Measurements from ENCODE around the gene SPIN2A. TPM values are rescaled to one million over a fixed set of nuclear protein-coding genes. Genes with fewer than 3 reads are reported as not detected.

SPIN2A gene
- total and polyA plus RNA-seq, 2 of the 8 experiments (the other 6 are each of a cell fraction or from before 2014, with no cell fraction given): 3.2 to 4.2 TPM

DNA sequence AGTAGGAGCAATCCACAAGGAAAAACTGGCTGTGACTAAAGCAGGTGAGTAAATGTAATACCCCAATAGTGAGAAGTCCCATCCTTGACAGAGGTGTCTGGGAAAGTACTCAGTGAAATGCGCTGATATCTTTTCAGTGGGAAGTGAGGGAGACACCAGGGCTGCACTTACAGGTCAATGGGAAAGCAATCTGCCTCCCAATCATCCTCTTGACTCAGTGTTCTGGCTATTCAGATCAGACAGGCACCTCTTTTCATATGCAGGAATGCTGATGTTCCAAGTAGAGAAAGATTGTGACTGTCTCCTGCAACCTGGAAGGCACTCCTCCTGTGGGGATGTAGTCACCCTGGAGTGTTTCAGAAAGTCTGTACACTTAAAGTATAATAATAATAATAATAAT is 39.9 kb upstream of the SPIN2A start:
- FAIRE-seq (peak; percentile 96), DNase-seq (ENCODE audit: low read depth in 1 of 2, low spot score in 2 of 2) (peak in 1 of 2 experiments; percentile 19)
- Histone ChIP-seq H2BK120ac (replicated peaks; ENCODE audit: low read depth, low read length) (no peak overlapping the region), H3K4me2 (ENCODE audit: insufficient read depth in 1 of 2, low read depth in 2 of 2, low read length in 2 of 2) (peak overlapping the region; percentile 37 to 49), H2BK15ac (ENCODE audit: low read length) (no peak overlapping the region), H2BK12ac (ENCODE audit: low read depth, low read length) (no peak overlapping the region; the same call in 1 of the 2 replicates), H3K79me2 (ENCODE audit: control insufficient read depth in 1 of 2, insufficient read depth in 2 of 2, low read length in 2 of 2) (no peaks in the 10 kb centered on the region), H2BK20ac (ENCODE audit: low read length) (no peak overlapping the region), H3K14ac (ENCODE audit: insufficient read length) (no peak overlapping the region), H4K20me1 (replicated peaks in 1 of 2; ENCODE audit: control insufficient read depth in 1 of 2, insufficient read depth in 2 of 2, low read length in 2 of 2) (no peaks in the 10 kb centered on the region), H3K18ac (ENCODE audit: extremely low read depth, low read length) (no peak overlapping the region), H4K5ac (ENCODE audit: insufficient read length, low read depth, low read length) (no peak overlapping the region), H3K9ac (replicated peaks in 1 of 4; ENCODE audit: extremely low read depth in 1 of 4, low read depth in 3 of 4, low read length in 3 of 4) (no peak overlapping the region), H3K4me3 (ENCODE audit: extremely low read depth in 1 of 4, insufficient read depth in 2 of 4, low read depth in 3 of 4, low read length in 4 of 4) (no peak overlapping the region), H2BK5ac (ENCODE audit: low read depth, low read length) (peak overlapping the region; percentile 44; the same call in 1 of the 2 replicates), H3K4ac (replicated peaks; ENCODE audit: insufficient read length, low read depth, low read length) (no peak overlapping the region), H2AFZ (ENCODE audit: low read length) (no peak overlapping the region), H4K8ac (ENCODE audit: extremely low read depth, insufficient read depth, low read length) (no peak overlapping the region), H3K23me2 (ENCODE audit: low read depth, low read length) (no peaks in the 10 kb centered on the region), H4K91ac (replicated peaks; ENCODE audit: insufficient read length, low read length) (no peak overlapping the region), H3K79me1 (ENCODE audit: low read depth, low read length) (no peaks in the 10 kb centered on the region), H3K9me3 (ENCODE audit: insufficient read depth in 2 of 2, low read depth in 1 of 2, low read length in 1 of 2) (no peaks in the 10 kb centered on the region), H3K36me3 (ENCODE audit: control insufficient read depth in 2 of 4, insufficient read depth in 4 of 4, low read length in 3 of 4) (no peaks in the 10 kb centered on the region), H3K23ac (ENCODE audit: insufficient read length) (no peak overlapping the region), H3K27me3 (replicated peaks in 1 of 4; ENCODE audit: control insufficient read depth in 3 of 4, extremely low read depth in 1 of 4, insufficient read depth in 3 of 4, low read length in 3 of 4) (no peaks in the 10 kb centered on the region), H3K56ac (replicated peaks; ENCODE audit: insufficient read length, low read depth, low read length) (no peak overlapping the region), H2AK5ac (ENCODE audit: low read depth, low read length) (no peak overlapping the region), H3K4me1 (replicated peaks in 1 of 4; ENCODE audit: control insufficient read depth in 3 of 4, insufficient read depth in 4 of 4, low read length in 3 of 4) (peaks cover 2 to 6% (median 2%) of the 10 kb centered on the region in 4 experiments; a peak in 3 of 7 replicates), H3K27ac (ENCODE audit: low read depth, low read length) (no peak overlapping the region)
- CTCF ChIA-PET (ENCODE audit: partially characterized antibody): no interaction called here
- 0% methylated on average over 1 of the region's 1 CpG; no CpG with 5 or more reads in 1 of the 2 experiments for WGBS, 2 experiments (ENCODE audit: extremely low coverage in 1 of 2, insufficient coverage in 1 of 2, insufficient read length in 1 of 2, insufficient replicate concordance in 2 of 2, low coverage in 1 of 2, low lambda C conversion rate in 2 of 2, missing lambda C conversion rate in 1 of 2)
- TF ChIP-seq NANOG (IDR thresholded peaks at IDR 0.05; ENCODE audit: insufficient read depth, low read depth, low read length, poor library complexity, severe bottlenecking) (peak; percentile 74), POU5F1 (IDR thresholded peaks at IDR 0.05; ENCODE audit: low read depth, low read length) (peak; percentile 84), EP300 (IDR thresholded peaks at IDR 0.05; ENCODE audit: borderline replicate concordance in 1 of 2, low read depth in 2 of 2, low read length in 2 of 2) (0 out of 3 replicates have a peak, but pooled peaks of 1 of the 2 experiments have one; percentile 14), TEAD4 (IDR thresholded peaks at IDR 0.05; ENCODE audit: low read depth, low read length) (peak; percentile 79), PHF8 (conservative IDR thresholded peaks at IDR 0.05; ENCODE audit: low read depth, low read length) (no peak), JUND (IDR thresholded peaks at IDR 0.05; ENCODE audit: low read length) (no peak), JUN (IDR thresholded peaks at IDR 0.05; ENCODE audit: low read depth, low read length) (no peak), RNF2 (IDR thresholded peaks at IDR 0.05; ENCODE audit: borderline replicate concordance, low read depth, low read length, missing control alignments, poor library complexity, severe bottlenecking) (no peak), SP1 (IDR thresholded peaks at IDR 0.05; ENCODE audit: low read depth, low read length) (0 out of 2 replicates have a peak, but pooled peaks have one; percentile 17)
- POLR2A ChIA-PET (ENCODE audit: partially characterized antibody): no interaction called here

All from H1 (cell line).